ENCODE results near the gene HOXA11. TPM values are rescaled to one million over a fixed set of nuclear protein-coding genes. Genes with fewer than 3 reads are reported as not detected.

Gene HOXA11
- polyA plus RNA-seq, 1 experiment: 34.0 TPM

DNA sequence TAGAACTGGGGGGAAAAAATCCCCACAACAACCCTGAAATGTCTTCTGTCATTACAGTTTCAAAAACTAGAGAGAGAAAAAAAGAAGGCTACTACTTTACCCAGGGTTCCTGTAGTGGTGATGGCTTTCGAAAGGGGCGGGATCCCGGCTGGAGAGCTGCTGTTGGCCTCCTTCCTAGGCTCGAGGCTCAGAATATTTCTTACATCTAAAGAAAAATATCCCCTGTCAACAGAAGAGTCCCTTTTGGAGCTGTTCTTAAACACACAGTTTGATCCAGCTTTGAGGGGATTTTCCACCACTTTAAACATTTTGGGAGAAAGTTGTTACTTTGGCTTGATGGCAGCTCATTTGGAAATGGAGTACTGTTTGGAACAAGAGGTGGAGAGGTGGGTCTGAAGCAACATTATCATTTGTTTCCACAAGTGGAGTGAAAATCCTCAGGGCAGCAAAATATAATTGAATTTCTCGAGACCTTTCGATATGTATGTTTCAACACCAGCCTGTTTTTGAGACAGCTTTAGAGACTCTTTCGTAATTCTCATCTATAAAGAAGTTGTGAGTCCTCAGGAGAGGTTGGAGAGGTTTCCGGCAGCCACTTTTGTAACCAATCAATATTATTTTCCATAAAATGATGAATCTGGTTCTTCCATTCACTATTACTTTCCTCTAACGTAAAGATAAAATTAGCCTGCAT lies 9.8 kb upstream of the HOXA11 start:
- ChIA-PET CTCF (interaction anchor here (0.7 to 2.8 kb wide), 19 partner anchors 8 to 880 kb away, joined by 3 to 20 read pairs (median 9); partner anchors contain the start of genes HOXA10 and HOXA11), POLR2A (interaction anchor here (0.6 to 0.7 kb wide), 3 partner anchors 10 to 34 kb away, joined by 3 to 4 read pairs (median 3); partner anchors contain the start of gene HOXA11)
- Histone ChIP-seq H3K4me3 (ENCODE audit: low read depth, low read length) (peak overlapping the region; percentile 55), H3K27me3 (ENCODE audit: control insufficient read depth, insufficient read depth, low read length) (no peaks in the 10 kb centered on the region), H3K36me3 (ENCODE audit: control insufficient read depth, insufficient read depth, low read length) (peaks cover 2% of the 10 kb centered on the region)
- TF ChIP-seq, protein P1, sequence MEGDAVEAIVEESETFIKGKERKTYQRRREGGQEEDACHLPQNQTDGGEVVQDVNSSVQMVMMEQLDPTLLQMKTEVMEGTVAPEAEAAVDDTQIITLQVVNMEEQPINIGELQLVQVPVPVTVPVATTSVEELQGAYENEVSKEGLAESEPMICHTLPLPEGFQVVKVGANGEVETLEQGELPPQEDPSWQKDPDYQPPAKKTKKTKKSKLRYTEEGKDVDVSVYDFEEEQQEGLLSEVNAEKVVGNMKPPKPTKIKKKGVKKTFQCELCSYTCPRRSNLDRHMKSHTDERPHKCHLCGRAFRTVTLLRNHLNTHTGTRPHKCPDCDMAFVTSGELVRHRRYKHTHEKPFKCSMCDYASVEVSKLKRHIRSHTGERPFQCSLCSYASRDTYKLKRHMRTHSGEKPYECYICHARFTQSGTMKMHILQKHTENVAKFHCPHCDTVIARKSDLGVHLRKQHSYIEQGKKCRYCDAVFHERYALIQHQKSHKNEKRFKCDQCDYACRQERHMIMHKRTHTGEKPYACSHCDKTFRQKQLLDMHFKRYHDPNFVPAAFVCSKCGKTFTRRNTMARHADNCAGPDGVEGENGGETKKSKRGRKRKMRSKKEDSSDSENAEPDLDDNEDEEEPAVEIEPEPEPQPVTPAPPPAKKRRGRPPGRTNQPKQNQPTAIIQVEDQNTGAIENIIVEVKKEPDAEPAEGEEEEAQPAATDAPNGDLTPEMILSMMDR (IDR thresholded peaks at IDR 0.05; ENCODE audit: insufficient read depth, low read depth, low read length): no peak
- DNase-seq (ENCODE audit: low read depth): no peak

DNA sequence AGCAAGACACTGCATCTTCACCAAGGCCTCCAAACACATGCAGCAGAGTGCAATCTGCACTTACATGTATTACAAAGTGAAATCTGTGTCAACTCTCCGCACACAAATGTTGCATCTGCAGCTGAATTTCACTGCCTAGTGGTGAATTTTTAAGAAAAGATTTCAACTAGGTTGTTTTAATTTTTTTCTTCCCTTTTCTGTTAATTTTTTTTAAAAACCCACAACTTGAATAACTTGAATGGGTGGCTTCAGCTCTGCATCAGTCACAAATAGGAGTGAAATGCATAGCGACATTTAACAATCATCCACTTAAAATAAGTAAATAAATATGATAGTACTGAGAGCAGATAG lies 8.9 kb upstream of the HOXA11 start:
- Histone ChIP-seq H3K27me3 (ENCODE audit: control insufficient read depth, insufficient read depth, low read length) (no peaks in the 10 kb centered on the region), H3K4me3 (ENCODE audit: low read depth, low read length) (peak overlapping the region; percentile 55), H3K36me3 (ENCODE audit: control insufficient read depth, insufficient read depth, low read length) (peaks cover 2% of the 10 kb centered on the region)
- CTCF ChIA-PET: interaction anchor here (0.7 to 2.8 kb wide), 6 partner anchors 11 to 876 kb away, joined by 3 to 20 read pairs (median 11); partner anchors contain the start of gene HOXA10
- TF ChIP-seq, protein P1 (IDR thresholded peaks at IDR 0.05; ENCODE audit: insufficient read depth, low read depth, low read length): no peak
- DNase-seq (ENCODE audit: low read depth): no peak
- POLR2A ChIA-PET: interaction anchor here (0.6 to 0.7 kb wide), 2 partner anchors 9 to 17 kb away, joined by 3 to 4 read pairs; partner anchors contain the start of gene HOXA11

DNA sequence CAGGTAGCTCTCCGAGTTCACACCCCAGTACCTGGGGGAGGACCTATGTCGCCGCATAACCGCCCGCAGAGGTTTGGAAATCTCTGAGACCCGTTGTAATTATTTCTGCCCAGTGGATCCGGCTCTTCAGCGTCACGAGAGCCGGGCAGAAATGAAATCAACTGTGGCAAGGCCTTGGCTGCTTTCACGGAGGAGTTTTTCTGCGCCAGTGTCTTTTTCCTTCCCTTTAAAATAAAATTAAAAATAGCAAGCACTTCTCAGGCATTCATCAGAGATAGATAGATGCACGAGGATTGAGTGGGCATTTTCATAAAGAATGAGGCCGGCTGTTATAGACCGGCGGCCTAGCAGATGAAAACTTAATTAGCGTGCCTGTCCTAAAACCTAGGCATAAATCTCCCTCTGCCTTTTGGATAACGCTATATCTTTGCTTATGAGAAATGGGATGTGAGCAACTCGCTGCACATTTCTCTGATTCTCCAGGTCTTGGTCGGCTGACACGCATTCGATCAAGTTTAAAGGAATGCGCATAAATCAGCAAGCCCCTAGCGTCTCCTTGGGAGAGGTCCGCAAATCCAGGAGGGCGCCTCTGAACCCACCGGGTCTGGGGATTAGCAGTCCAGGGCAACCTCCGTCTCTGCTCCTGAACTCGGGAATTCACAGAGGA lies 8.4 kb upstream of the HOXA11 start:
- ChIA-PET CTCF (interaction anchor here (0.6 to 12.5 kb wide), 5 partner anchors 10 to 581 kb away, joined by 3 to 187 read pairs (median 12); partner anchors contain the start of genes HOXA10 and HOXA9), POLR2A (interaction anchor here (0.6 kb wide), 1 partner anchor 461 kb away, joined by 5 read pairs; no protein-coding TSS in a partner anchor)
- TF ChIP-seq, protein P1 (IDR thresholded peaks at IDR 0.05; ENCODE audit: insufficient read depth, low read depth, low read length): no peak
- DNase-seq (ENCODE audit: low read depth): no peak
- Histone ChIP-seq H3K36me3 (ENCODE audit: control insufficient read depth, insufficient read depth, low read length) (peaks cover 2% of the 10 kb centered on the region), H3K27me3 (ENCODE audit: control insufficient read depth, insufficient read depth, low read length) (no peaks in the 10 kb centered on the region), H3K4me3 (ENCODE audit: low read depth, low read length) (peak overlapping the region; percentile 55)

DNA sequence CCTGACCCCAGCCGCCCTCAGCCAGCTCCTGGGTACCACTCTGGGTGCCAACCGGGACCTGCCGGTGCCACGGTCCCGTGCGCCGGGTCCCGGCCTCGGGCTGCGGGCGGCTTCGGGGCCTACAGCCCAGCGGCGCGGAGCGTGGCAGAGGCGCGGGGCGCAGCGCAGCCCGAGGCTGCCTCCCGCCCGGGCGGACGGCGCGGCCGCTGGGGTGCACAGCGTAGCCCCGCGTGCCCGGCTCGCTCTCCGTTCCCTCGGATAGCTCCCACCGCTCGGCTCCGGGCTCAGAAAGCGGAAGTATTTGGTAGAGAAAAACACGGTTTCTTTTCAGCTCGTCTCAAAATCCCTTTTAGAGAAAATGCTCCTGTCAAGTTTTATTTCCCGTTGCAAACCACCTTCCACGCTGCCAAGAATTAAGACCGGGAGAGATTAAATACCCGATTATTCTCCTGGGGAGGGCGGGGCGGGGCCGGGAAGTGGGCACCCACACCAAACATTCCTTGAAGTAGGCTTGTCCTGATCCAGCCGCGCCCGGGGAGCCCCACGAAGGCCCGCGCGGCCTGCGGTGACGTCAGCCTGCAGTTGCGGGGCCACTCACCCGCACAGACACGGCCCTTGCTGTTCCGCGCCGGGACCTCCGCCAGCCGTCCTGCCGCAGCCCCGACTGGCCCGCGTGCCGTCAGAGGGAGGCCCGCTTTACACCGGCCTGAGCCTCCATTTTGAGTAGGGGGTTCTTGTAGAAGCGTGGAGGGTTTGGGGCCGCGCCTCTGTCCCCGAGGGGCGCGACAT lies 7.7 kb upstream of the HOXA11 start:
- no peak for DNase-seq (ENCODE audit: low read depth)
- Histone ChIP-seq H3K27me3 (ENCODE audit: control insufficient read depth, insufficient read depth, low read length) (no peaks in the 10 kb centered on the region), H3K4me3 (ENCODE audit: low read depth, low read length) (peak overlapping the region; percentile 55), H3K36me3 (ENCODE audit: control insufficient read depth, insufficient read depth, low read length) (peaks cover 2% of the 10 kb centered on the region)
- POLR2A ChIA-PET: interaction anchor here (0.6 kb wide), 2 partner anchors 32 to 461 kb away, joined by 5 to 12 read pairs; no protein-coding TSS in a partner anchor
- CTCF ChIA-PET: interaction anchor here (0.6 to 12.5 kb wide), 4 partner anchors 10 to 835 kb away, joined by 3 to 187 read pairs (median 7); partner anchors contain the start of genes HOXA10 and HOXA9
- TF ChIP-seq, protein P1 (IDR thresholded peaks at IDR 0.05; ENCODE audit: insufficient read depth, low read depth, low read length): no peak
